GM23248 (cell line): ENCODE data around the gene LSAMP. TPM values are rescaled to one million over a fixed set of nuclear protein-coding genes. Genes with fewer than 3 reads are reported as not detected.

Source experiments
- DNase-seq: peaks from one replicate; pipeline ENCODE4 v3.0.0-alpha.2; 2015
- H2AFZ ChIP-seq: fragments of 200-600 bp; sonication (generic); 2 replicates; pipeline ENCODE4 v1.6.1; 2016; ENCODE audit warnings: antibody characterized with exemption
- H3F3A ChIP-seq: fragments of 200-600 bp; sonication (generic); 2 replicates; pipeline ENCODE4 v1.6.1; 2016; ENCODE audit warnings: mild to moderate bottlenecking, antibody characterized with exemption, mixed run types; ENCODE audit not compliant: insufficient read depth
- H3K27ac ChIP-seq: fragments of 200-600 bp; sonication (generic); 2 replicates; pipeline ENCODE4 v1.5.1; 2016; ENCODE audit warnings: mild to moderate bottlenecking
- H3K27me3 ChIP-seq: fragments of 200-600 bp; sonication (generic); replicated peaks from 2 replicates; pipeline ENCODE4 v1.6.1; 2016; ENCODE audit warnings: mild to moderate bottlenecking; ENCODE audit not compliant: insufficient read depth
- H3K36me3 ChIP-seq: fragments of 200-600 bp; sonication (generic); 2 replicates; pipeline ENCODE4 v1.6.1; 2016; ENCODE audit warnings: low read depth, mild to moderate bottlenecking
- H3K4me1 ChIP-seq: fragments of 200-600 bp; sonication (generic); 2 replicates; pipeline ENCODE4 v1.6.1; 2016; ENCODE audit warnings: mild to moderate bottlenecking; ENCODE audit not compliant: insufficient read depth
- H3K4me2 ChIP-seq: fragments of 200-600 bp; sonication (generic); one replicate; pipeline ENCODE4 v1.6.1; 2016; ENCODE audit warnings: mild to moderate bottlenecking; ENCODE audit not compliant: unreplicated experiment
- H3K4me3 ChIP-seq: fragments of 200-600 bp; sonication (generic); 2 replicates; pipeline ENCODE4 v1.5.1; 2016; ENCODE audit warnings: mild to moderate bottlenecking
- H3K79me2 ChIP-seq: fragments of 200-600 bp; sonication (generic); 2 replicates; pipeline ENCODE4 v1.6.1; 2016; ENCODE audit warnings: mild to moderate bottlenecking; ENCODE audit not compliant: insufficient read depth
- H3K9ac ChIP-seq: fragments of 200-600 bp; sonication (generic); 2 replicates; pipeline ENCODE4 v1.6.1; 2016; ENCODE audit warnings: mild to moderate bottlenecking
- H3K9me2 ChIP-seq: fragments of 200-600 bp; sonication (generic); 2 replicates; pipeline ENCODE4 v1.6.1; 2016; ENCODE audit warnings: mixed run types, mild to moderate bottlenecking, moderate library complexity; ENCODE audit not compliant: insufficient read depth
- H3K9me3 ChIP-seq: fragments of 200-600 bp; sonication (generic); one replicate; pipeline ENCODE4 v1.6.1; 2017; ENCODE audit warnings: low read depth
- H4K20me1 ChIP-seq: fragments of 200-600 bp; sonication (generic); 2 replicates; pipeline ENCODE4 v1.6.0; 2016; ENCODE audit not compliant: insufficient read depth
- EZH2 ChIP-seq: fragments of 200-600 bp; sonication (generic); IDR thresholded peaks from 2 replicates; pipeline ENCODE4 v1.6.1; 2018; ENCODE audit warnings: antibody characterized with exemption, mild to moderate bottlenecking; ENCODE audit not compliant: insufficient read depth, poor library complexity, severe bottlenecking
- EZH2phosphoT487 ChIP-seq: fragments of 200-600 bp; sonication (generic); IDR thresholded peaks from 2 replicates; pipeline ENCODE4 v1.6.1; 2018; ENCODE audit warnings: antibody characterized with exemption, moderate library complexity, mild to moderate bottlenecking, low read depth; ENCODE audit not compliant: insufficient read depth
- WGBS, 2 experiments: methylation state at CpG; one replicate each; pipeline ENCODE4 v1.1.6; 2015 to 2017; ENCODE audit warnings: low lambda C conversion rate in 2 of 2, low coverage in 1 of 2; ENCODE audit errors: missing lambda C conversion rate in 2 of 2; 5-methylcytosine and 5-hydroxymethylcytosine counted together
- in situ Hi-C: fragments of 300-500 bp; cut with MboI; formaldehyde crosslinking; loops from 2 replicates; pipeline ENCODE4 v1.15.0; 2020
- polyA plus RNA-seq: library from polyadenylated mRNA; unstranded; fragments of >200 nt; fragmentation: Nextera tagmentation; extraction: Ambion mirVana; gene quantifications from 2 replicates; pipeline ENCODE4 v1.2.1, GENCODE V29; 2016
- total RNA-seq: library from RNA; depleted of rRNA; stranded (reverse); fragments of >200 nt; shearing (Covaris generic); gene quantifications from 2 replicates; pipeline ENCODE4 v1.2.3, GENCODE V29; 2014

The LSAMP gene
- total and polyA plus RNA-seq, 2 experiments from 2014 or later: 4.5 to 9.3 TPM

GRCh38 chr3:115864911-115865310 lies 580.4 kb downstream of the LSAMP start:
- in situ Hi-C loops: no loop called here
- Histone ChIP-seq H2AFZ (no peak overlapping the region), H3K27ac (no peak overlapping the region), H3K27me3 (no peaks in the 10 kb centered on the region), H3K79me2 (no peaks in the 10 kb centered on the region), H3K4me3 (no peak overlapping the region), H3F3A (no peaks in the 10 kb centered on the region), H3K4me2 (no peak overlapping the region), H4K20me1 (no peaks in the 10 kb centered on the region), H3K9me2 (no peaks in the 10 kb centered on the region), H3K9me3 (no peaks in the 10 kb centered on the region), H3K36me3 (no peaks in the 10 kb centered on the region), H3K4me1 (no peaks in the 10 kb centered on the region), H3K9ac (no peak overlapping the region)
- 55 to 59% methylated on average over 2 of the region's 2 CpGs for WGBS, 2 experiments
- no peak for DNase-seq
- no peak for TF ChIP-seq EZH2

- TF ChIP-seq EZH2phosphoT487 (no peak), EZH2 (no peak)
- H3K36me3 ChIP-seq: no peaks in the 10 kb centered on the region
- no peak for DNase-seq
- no peaks in the 10 kb centered on the region for H3F3A ChIP-seq
- no peak overlapping the region for H3K27ac ChIP-seq
- H3K9me3 ChIP-seq: no peaks in the 10 kb centered on the region
- H3K4me1 ChIP-seq: no peaks in the 10 kb centered on the region
- H3K27me3 ChIP-seq: no peaks in the 10 kb centered on the region
- no peak overlapping the region for H3K9ac ChIP-seq
- H3K9me2 ChIP-seq: no peaks in the 10 kb centered on the region
- no peaks in the 10 kb centered on the region for H3K79me2 ChIP-seq
- no peak overlapping the region for H3K4me3 ChIP-seq
- no peak overlapping the region for H2AFZ ChIP-seq
- WGBS, 2 experiments: 72 to 78% methylated on average over 6 of the region's 6 CpGs
- no peak overlapping the region for H3K4me2 ChIP-seq
- in situ Hi-C loops: no loop called here
- H4K20me1 ChIP-seq: no peaks in the 10 kb centered on the region
These were observed 582.4 kb downstream of the LSAMP start for GRCh38 chr3:115862849-115863248.

- H4K20me1 ChIP-seq: no peaks in the 10 kb centered on the region
- no peak overlapping the region for H3K4me2 ChIP-seq
- H3K9ac ChIP-seq: no peak overlapping the region
- no peaks in the 10 kb centered on the region for H3K27me3 ChIP-seq
- in situ Hi-C loops: no loop called here
- DNase-seq: no peak
- no peaks in the 10 kb centered on the region for H3K4me1 ChIP-seq
- no peak overlapping the region for H3K4me3 ChIP-seq
- no peaks in the 10 kb centered on the region for H3K36me3 ChIP-seq
- H3K9me3 ChIP-seq: no peaks in the 10 kb centered on the region
- no peak for TF ChIP-seq EZH2phosphoT487
- TF ChIP-seq EZH2: no peak
- H3F3A ChIP-seq: no peaks in the 10 kb centered on the region
- H3K9me2 ChIP-seq: no peaks in the 10 kb centered on the region
- no peak overlapping the region for H3K27ac ChIP-seq
- no peaks in the 10 kb centered on the region for H3K79me2 ChIP-seq
- WGBS, 2 experiments: 59 to 88% methylated on average over 1 of the region's 1 CpG
- no peak overlapping the region for H2AFZ ChIP-seq
These were observed 583.2 kb downstream of the LSAMP start for GRCh38 chr3:115862099-115862498.

- Histone ChIP-seq H3K4me3 (no peak overlapping the region), H2AFZ (no peak overlapping the region), H3K9me2 (no peaks in the 10 kb centered on the region), H3K79me2 (no peaks in the 10 kb centered on the region), H3K4me2 (no peak overlapping the region), H3K4me1 (0 out of 2 replicates have a peak, but pooled peaks cover under 1% of the 10 kb centered on the region), H3F3A (0 out of 2 replicates have a peak, but pooled peaks cover under 1% of the 10 kb centered on the region), H3K9me3 (no peaks in the 10 kb centered on the region), H4K20me1 (no peaks in the 10 kb centered on the region), H3K9ac (no peak overlapping the region), H3K27me3 (no peaks in the 10 kb centered on the region), H3K27ac (no peak overlapping the region), H3K36me3 (no peaks in the 10 kb centered on the region)
- TF ChIP-seq EZH2phosphoT487 (no peak), EZH2 (no peak)
- in situ Hi-C loops: no loop called here
- no peak for DNase-seq
- WGBS, 2 experiments: 67 to 77% methylated on average over 6 of the region's 6 CpGs
These were observed 584.0 kb downstream of the LSAMP start for GRCh38 chr3:115861166-115861733.

GRCh38 chr3:115860766-115861165 lies 584.5 kb downstream of the LSAMP start:
- no peak overlapping the region for H3K27ac ChIP-seq
- H3K9me2 ChIP-seq: no peaks in the 10 kb centered on the region
- H3K36me3 ChIP-seq: no peaks in the 10 kb centered on the region
- no peaks in the 10 kb centered on the region for H4K20me1 ChIP-seq
- in situ Hi-C loops: no loop called here
- H3K4me1 ChIP-seq: peaks cover 4% of the 10 kb centered on the region; the same call in 1 of the 2 replicates
- no peaks in the 10 kb centered on the region for H3K9me3 ChIP-seq
- H3K27me3 ChIP-seq: no peaks in the 10 kb centered on the region
- no peak overlapping the region for H3K4me3 ChIP-seq
- no peaks in the 10 kb centered on the region for H3K79me2 ChIP-seq
- H3F3A ChIP-seq: peaks cover 6% of the 10 kb centered on the region; the same call in 1 of the 2 replicates
- no peak overlapping the region for H3K9ac ChIP-seq
- DNase-seq: no peak
- no peak for TF ChIP-seq EZH2phosphoT487
- TF ChIP-seq EZH2: no peak
- H2AFZ ChIP-seq: no peak overlapping the region
- H3K4me2 ChIP-seq: no peak overlapping the region
- WGBS, 2 experiments: 44 to 46% methylated on average over 2 of the region's 2 CpGs
